Liver (tissue), 9 donors: ENCODE results near the gene RNASE7. TPM values are rescaled to one million over a fixed set of nuclear protein-coding genes. Genes with fewer than 3 reads are reported as not detected.
A peak's percentile ranks its signal among the peaks of the same experiment; 100 is the strongest.

Source experiments
- DNase-seq: peaks from one replicate; pipeline ENCODE4 v3.0.0-alpha.2; 2017; ENCODE audit warnings: low spot score
- H3K27ac ChIP-seq, 2 donors: one replicate each; pipeline ENCODE4 v1.7.0; 2013; ENCODE audit warnings: inconsistent platforms in 2 of 2, low read length in 2 of 2, control low read depth in 1 of 2, low read depth in 1 of 2, mild to moderate bottlenecking in 1 of 2
- H3K27me3 ChIP-seq, 4 donors: one replicate each; pipeline versions ENCODE4 v1.6.1 to v1.7.0; 2013; ENCODE audit warnings: low read length in 3 of 4, inconsistent platforms in 1 of 4, mild to moderate bottlenecking in 1 of 4, moderate library complexity in 1 of 4; ENCODE audit not compliant: control insufficient read depth in 4 of 4, insufficient read depth in 4 of 4
- H3K36me3 ChIP-seq, 4 donors: one replicate each; pipeline versions ENCODE4 v1.6.1 to v1.7.0; 2013; ENCODE audit warnings: low read length in 3 of 4, mild to moderate bottlenecking in 3 of 4, low read depth in 1 of 4, moderate library complexity in 1 of 4; ENCODE audit not compliant: control insufficient read depth in 4 of 4, insufficient read depth in 3 of 4
- H3K4me1 ChIP-seq, 4 donors: one replicate each; pipeline versions ENCODE4 v1.6.1 to v1.7.0; 2013; ENCODE audit warnings: low read length in 3 of 4, mild to moderate bottlenecking in 3 of 4, moderate library complexity in 1 of 4; ENCODE audit not compliant: control insufficient read depth in 4 of 4, insufficient read depth in 4 of 4
- H3K4me3 ChIP-seq, 3 donors: one replicate each; pipeline versions ENCODE4 v1.6.1 to v1.7.0; 2013; ENCODE audit warnings: low read length in 3 of 3, control low read depth in 1 of 3, low read depth in 1 of 3, mild to moderate bottlenecking in 1 of 3
- H3K9ac ChIP-seq, 2 donors: one replicate each; pipeline ENCODE4 v1.7.0; 2013; ENCODE audit warnings: low read length in 2 of 2, mild to moderate bottlenecking in 2 of 2, moderate library complexity in 2 of 2, control low read depth in 1 of 2, low read depth in 1 of 2
- H3K9me3 ChIP-seq, 4 donors: one replicate each; pipeline versions ENCODE4 v1.6.1 to v1.7.0; 2013; ENCODE audit warnings: low read length in 3 of 4; ENCODE audit not compliant: control insufficient read depth in 4 of 4
- EGR1 ChIP-seq, 2 donors: IDR thresholded peaks; 2 replicates each; pipeline ENCODE4 v1.6.1; 2016 to 2018; ENCODE audit warnings: antibody characterized with exemption in 2 of 2, low read depth in 2 of 2
- FOXA1 ChIP-seq: IDR thresholded peaks from 2 replicates; pipeline ENCODE4 v1.6.1; 2016; ENCODE audit warnings: antibody characterized with exemption
- FOXA2 ChIP-seq: IDR thresholded peaks from 2 replicates; pipeline ENCODE4 v1.6.1; 2016; ENCODE audit warnings: antibody characterized with exemption
- GABPA ChIP-seq, 2 donors: IDR thresholded peaks in 1 of 2; conservative IDR thresholded peaks in 1 of 2; 2 replicates each; pipeline ENCODE4 v1.6.1; 2016; ENCODE audit warnings: antibody characterized with exemption in 2 of 2, mild to moderate bottlenecking in 1 of 2, moderate library complexity in 1 of 2
- HNF4A ChIP-seq, 2 donors: conservative IDR thresholded peaks; 2 replicates each; pipeline ENCODE4 v1.6.1; 2016; ENCODE audit warnings: antibody characterized with exemption in 2 of 2, mild to moderate bottlenecking in 2 of 2
- HNF4G ChIP-seq: IDR thresholded peaks from 2 replicates; pipeline ENCODE4 v1.6.1; 2016; ENCODE audit warnings: antibody characterized with exemption
- JUND ChIP-seq, 2 donors: IDR thresholded peaks; 2 replicates each; pipeline ENCODE4 v1.6.1; 2016; ENCODE audit warnings: antibody characterized with exemption in 2 of 2
- NR2F2 ChIP-seq: IDR thresholded peaks from 2 replicates; pipeline ENCODE4 v1.6.1; 2016; ENCODE audit warnings: antibody characterized with exemption
- RAD21 ChIP-seq, 2 donors: IDR thresholded peaks; 2 replicates each; pipeline ENCODE4 v1.6.1; 2016; ENCODE audit warnings: antibody characterized with exemption in 2 of 2, mild to moderate bottlenecking in 2 of 2
- REST ChIP-seq: IDR thresholded peaks from 2 replicates; pipeline ENCODE4 v1.6.1; 2016; ENCODE audit warnings: antibody characterized with exemption, mild to moderate bottlenecking
- RXRA ChIP-seq, 2 donors: IDR thresholded peaks; 2 replicates each; pipeline ENCODE4 v1.6.1; 2017 to 2018; ENCODE audit warnings: antibody characterized with exemption in 2 of 2, mild to moderate bottlenecking in 1 of 2
- SP1 ChIP-seq: IDR thresholded peaks from 2 replicates; pipeline ENCODE4 v1.6.1; 2018; ENCODE audit warnings: antibody characterized with exemption, mild to moderate bottlenecking
- TAF1 ChIP-seq: conservative IDR thresholded peaks from 2 replicates; pipeline ENCODE4 v1.6.1; 2016; ENCODE audit warnings: antibody characterized with exemption, mild to moderate bottlenecking
- YY1 ChIP-seq: IDR thresholded peaks from 2 replicates; pipeline ENCODE4 v1.6.1; 2016; ENCODE audit warnings: antibody characterized with exemption, mild to moderate bottlenecking
- WGBS: extraction: QIAGEN DNeasy Blood & Tissue Kit; methylation state at CpG from one replicate; pipeline ENCODE4 v1.1.7; 2013; 5-methylcytosine and 5-hydroxymethylcytosine counted together
- polyA plus RNA-seq, 2 donors: library from polyadenylated mRNA; stranded (reverse) in 1 of 2; unstranded in 1 of 2; fragments of 200-250 nt in 1 of 2; fragments of >200 nt in 1 of 2; fragmentation: Nextera tagmentation in 1 of 2; extraction: Ambion mirVana in 1 of 2; gene quantifications; one replicate each; pipeline versions ENCODE4 v1.2.1 to v1.2.3, GENCODE V29; 2013 to 2015
- total RNA-seq, 2 donors: library from RNA; depleted of rRNA; stranded (reverse); fragments of >200 nt; gene quantifications; one replicate each; pipeline ENCODE4 v1.2.3, GENCODE V29; 2014
- TF ChIP-seq, protein P1 (sequence below): IDR thresholded peaks from 2 replicates; pipeline ENCODE4 v1.6.1; 2016; ENCODE audit warnings: antibody characterized with exemption
- TF ChIP-seq, protein P2 (sequence below): fragments of 150-350 bp; IDR thresholded peaks from 2 replicates; pipeline ENCODE4 v1.5.1; 2017; ENCODE audit warnings: improper control_type of control experiment, low read depth, low read length; ENCODE audit not compliant: missing input control
- TF ChIP-seq, protein P3 (sequence below): IDR thresholded peaks from 2 replicates; pipeline ENCODE4 v1.6.1; 2016; ENCODE audit warnings: antibody characterized with exemption
- TF ChIP-seq, protein P4 (sequence below): IDR thresholded peaks from 2 replicates; pipeline ENCODE4 v1.6.1; 2016; ENCODE audit warnings: antibody characterized with exemption
- donor health status: healthy.
- donor health status: healthy.
- donor health status: healthy.
- donor health status: healthy.
- donor health status: healthy.

RNASE7 gene
- total and polyA plus RNA-seq, 4 donors: 0.11 to 0.33 (median 0.12) TPM; not detected in 1

DNA sequence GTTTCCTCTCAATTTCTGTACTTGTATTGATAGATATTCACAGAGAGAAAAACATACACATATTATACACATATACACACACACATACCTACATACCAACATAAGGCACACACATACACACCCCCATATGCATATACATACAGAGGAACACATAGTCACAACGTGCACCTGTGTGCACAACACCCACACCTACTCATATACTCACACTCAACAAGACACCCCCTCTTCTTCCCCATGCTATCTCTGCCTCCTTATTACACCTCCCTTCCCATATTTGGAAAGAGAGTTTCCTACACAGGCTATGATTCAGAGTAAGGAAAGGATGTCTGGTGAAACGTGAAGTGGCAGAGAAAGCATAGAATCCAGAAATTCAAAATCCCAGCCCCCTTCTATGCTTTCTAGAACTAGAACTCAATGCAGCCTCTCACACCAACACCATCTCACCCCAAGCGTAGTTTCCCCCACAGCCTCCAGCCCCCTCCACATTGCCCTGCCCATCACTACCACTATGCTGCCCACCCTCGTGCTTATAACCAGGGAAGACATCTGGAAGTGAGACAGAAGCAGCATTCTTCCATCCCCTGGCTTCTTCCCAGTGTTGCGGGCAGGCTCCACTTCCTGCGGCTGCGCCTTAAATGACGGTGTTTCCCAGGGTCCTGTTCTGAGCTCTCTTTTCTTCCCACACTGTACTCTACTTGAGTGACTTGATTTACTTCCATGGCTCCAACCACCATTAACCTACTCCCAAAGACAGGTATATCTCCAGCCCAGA, 17.9 kb downstream of the RNASE7 start:
- DNase-seq: no peak
- Histone ChIP-seq H3K9ac (peak overlapping the region in 1 of 2 donors; percentile 76), H3K4me3 (peak overlapping the region; percentile 23 to 67 (median 47)), H3K9me3 (no peaks in the 10 kb centered on the region), H3K27ac (peak overlapping the region; percentile 85 to 93), H3K36me3 (no peaks in the 10 kb centered on the region), H3K27me3 (no peaks in the 10 kb centered on the region), H3K4me1 (peaks cover 10 to 50% (median 46%) of the 10 kb centered on the region in 4 donors)
- WGBS: 77% methylated on average over 8 of the region's 8 CpGs
- no peak for TF ChIP-seq TAF1
- TF ChIP-seq RXRA (IDR thresholded peaks at IDR 0.05): no peak
- TF ChIP-seq HNF4G: no peak
- TF ChIP-seq SP1: no peak

DNA sequence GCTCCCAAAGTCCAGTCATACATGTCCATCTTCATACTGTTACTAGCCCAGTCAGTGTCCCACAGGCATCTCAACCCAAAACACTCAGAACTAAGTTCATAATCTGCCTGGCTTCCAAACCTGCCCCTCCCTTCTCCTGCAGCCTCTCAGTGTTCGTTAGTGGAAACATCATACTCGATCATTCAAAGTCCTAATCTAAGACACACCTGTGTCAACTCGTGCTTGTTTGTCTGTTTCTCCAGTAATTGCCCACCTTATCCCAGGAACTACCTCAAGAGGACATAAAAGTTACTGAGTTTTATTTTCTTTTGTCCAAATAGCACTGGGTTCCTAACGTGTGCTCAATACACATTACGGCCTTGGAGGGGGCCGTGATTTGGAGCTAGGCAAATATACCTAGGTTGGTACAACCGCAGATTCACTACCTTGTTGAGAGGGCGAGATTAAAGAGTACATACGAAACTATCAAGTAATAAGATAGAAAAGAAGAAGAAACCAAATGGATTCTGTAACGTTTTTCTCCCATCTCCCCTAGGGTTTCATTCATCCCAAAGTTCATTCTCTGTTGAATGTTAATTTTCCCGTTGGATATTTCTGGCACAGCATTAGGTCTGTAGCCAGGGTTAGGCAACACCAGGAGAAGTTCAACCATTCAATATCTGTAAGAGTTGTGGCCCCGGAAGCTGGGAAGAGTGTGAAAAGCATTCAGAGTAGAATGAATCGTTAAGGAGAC, 18.6 kb downstream of the RNASE7 start:
- no peak for DNase-seq
- H3K27ac ChIP-seq: peak overlapping the region; percentile 85 to 93
- peaks cover 6 to 48% (median 40%) of the 10 kb centered on the region in 4 donors for H3K4me1 ChIP-seq
- 35% methylated on average over 13 of the region's 13 CpGs for WGBS
- H3K9me3 ChIP-seq: no peaks in the 10 kb centered on the region
- peak overlapping the region; percentile 46 to 67 (median 47) for H3K4me3 ChIP-seq
- TF ChIP-seq SP1 (peak; percentile 34), HNF4A (conservative IDR thresholded peaks at IDR 0.05) (peak in 1 of 2 donors; percentile 35), JUND (IDR thresholded peaks at IDR 0.05) (no peak), RXRA (IDR thresholded peaks at IDR 0.05) (peak in 1 of 2 donors; percentile 20), YY1 (peak; percentile 49)
- no peaks in the 10 kb centered on the region for H3K36me3 ChIP-seq
- H3K9ac ChIP-seq: peak overlapping the region; percentile 17 to 80
- no peaks in the 10 kb centered on the region for H3K27me3 ChIP-seq

GRCh38 chr14:21061347-21061668, 19.1 kb downstream of the RNASE7 start:
- 57% methylated on average over 3 of the region's 3 CpGs for WGBS
- Histone ChIP-seq H3K9me3 (no peaks in the 10 kb centered on the region), H3K4me3 (peak overlapping the region; percentile 46 to 67 (median 47)), H3K27ac (peak overlapping the region; percentile 85 to 93), H3K4me1 (peaks cover 5 to 47% (median 36%) of the 10 kb centered on the region in 4 donors), H3K36me3 (no peaks in the 10 kb centered on the region), H3K9ac (peak overlapping the region; percentile 17 to 80), H3K27me3 (no peaks in the 10 kb centered on the region)
- no peak for DNase-seq
- TF ChIP-seq GABPA (IDR thresholded peaks at IDR 0.05 in 1 of 2, conservative IDR thresholded peaks at IDR 0.05 in 1 of 2): no peak
- no peak for TF ChIP-seq YY1
- no peak for TF ChIP-seq JUND (IDR thresholded peaks at IDR 0.05)
- TF ChIP-seq, protein P1, sequence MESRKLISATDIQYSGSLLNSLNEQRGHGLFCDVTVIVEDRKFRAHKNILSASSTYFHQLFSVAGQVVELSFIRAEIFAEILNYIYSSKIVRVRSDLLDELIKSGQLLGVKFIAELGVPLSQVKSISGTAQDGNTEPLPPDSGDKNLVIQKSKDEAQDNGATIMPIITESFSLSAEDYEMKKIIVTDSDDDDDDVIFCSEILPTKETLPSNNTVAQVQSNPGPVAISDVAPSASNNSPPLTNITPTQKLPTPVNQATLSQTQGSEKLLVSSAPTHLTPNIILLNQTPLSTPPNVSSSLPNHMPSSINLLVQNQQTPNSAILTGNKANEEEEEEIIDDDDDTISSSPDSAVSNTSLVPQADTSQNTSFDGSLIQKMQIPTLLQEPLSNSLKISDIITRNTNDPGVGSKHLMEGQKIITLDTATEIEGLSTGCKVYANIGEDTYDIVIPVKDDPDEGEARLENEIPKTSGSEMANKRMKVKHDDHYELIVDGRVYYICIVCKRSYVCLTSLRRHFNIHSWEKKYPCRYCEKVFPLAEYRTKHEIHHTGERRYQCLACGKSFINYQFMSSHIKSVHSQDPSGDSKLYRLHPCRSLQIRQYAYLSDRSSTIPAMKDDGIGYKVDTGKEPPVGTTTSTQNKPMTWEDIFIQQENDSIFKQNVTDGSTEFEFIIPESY: no peak
- no peak for TF ChIP-seq FOXA1
- TF ChIP-seq SP1: no peak
- no peak for TF ChIP-seq EGR1 (IDR thresholded peaks at IDR 0.05; ENCODE audit: low read depth in 2 of 2)
- no peak for TF ChIP-seq HNF4G
- TF ChIP-seq, protein P2, sequence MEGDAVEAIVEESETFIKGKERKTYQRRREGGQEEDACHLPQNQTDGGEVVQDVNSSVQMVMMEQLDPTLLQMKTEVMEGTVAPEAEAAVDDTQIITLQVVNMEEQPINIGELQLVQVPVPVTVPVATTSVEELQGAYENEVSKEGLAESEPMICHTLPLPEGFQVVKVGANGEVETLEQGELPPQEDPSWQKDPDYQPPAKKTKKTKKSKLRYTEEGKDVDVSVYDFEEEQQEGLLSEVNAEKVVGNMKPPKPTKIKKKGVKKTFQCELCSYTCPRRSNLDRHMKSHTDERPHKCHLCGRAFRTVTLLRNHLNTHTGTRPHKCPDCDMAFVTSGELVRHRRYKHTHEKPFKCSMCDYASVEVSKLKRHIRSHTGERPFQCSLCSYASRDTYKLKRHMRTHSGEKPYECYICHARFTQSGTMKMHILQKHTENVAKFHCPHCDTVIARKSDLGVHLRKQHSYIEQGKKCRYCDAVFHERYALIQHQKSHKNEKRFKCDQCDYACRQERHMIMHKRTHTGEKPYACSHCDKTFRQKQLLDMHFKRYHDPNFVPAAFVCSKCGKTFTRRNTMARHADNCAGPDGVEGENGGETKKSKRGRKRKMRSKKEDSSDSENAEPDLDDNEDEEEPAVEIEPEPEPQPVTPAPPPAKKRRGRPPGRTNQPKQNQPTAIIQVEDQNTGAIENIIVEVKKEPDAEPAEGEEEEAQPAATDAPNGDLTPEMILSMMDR: no peak
- TF ChIP-seq, protein P3, sequence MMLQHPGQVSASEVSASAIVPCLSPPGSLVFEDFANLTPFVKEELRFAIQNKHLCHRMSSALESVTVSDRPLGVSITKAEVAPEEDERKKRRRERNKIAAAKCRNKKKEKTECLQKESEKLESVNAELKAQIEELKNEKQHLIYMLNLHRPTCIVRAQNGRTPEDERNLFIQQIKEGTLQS: no peak
- no peak for TF ChIP-seq FOXA2
- TF ChIP-seq RXRA (IDR thresholded peaks at IDR 0.05): no peak
- no peak for TF ChIP-seq REST
- no peak for TF ChIP-seq NR2F2
- no peak for TF ChIP-seq HNF4A (conservative IDR thresholded peaks at IDR 0.05)
- no peak for TF ChIP-seq RAD21 (IDR thresholded peaks at IDR 0.05)
- TF ChIP-seq, protein P4, sequence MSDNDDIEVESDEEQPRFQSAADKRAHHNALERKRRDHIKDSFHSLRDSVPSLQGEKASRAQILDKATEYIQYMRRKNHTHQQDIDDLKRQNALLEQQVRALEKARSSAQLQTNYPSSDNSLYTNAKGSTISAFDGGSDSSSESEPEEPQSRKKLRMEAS: no peak
